Measurements from ENCODE around the gene ZNF248.

Gene ZNF248

GRCh38 chr10:37765216-37765615 is 92.2 kb downstream of the ZNF248 start:
- ATAC-seq = no peak
- TF ChIP-seq ESRRG (CRISPR knock-in tag; IDR thresholded peaks at IDR 0.05) (no peak), ZFP3 (CRISPR knock-in tag; IDR thresholded peaks at IDR 0.05) (no peak), PATZ1 (CRISPR knock-in tag; IDR thresholded peaks at IDR 0.05; ENCODE audit: borderline replicate concordance) (no peak), POU6F1 (CRISPR knock-in tag; IDR thresholded peaks at IDR 0.05; ENCODE audit: borderline replicate concordance, low read depth) (no peak), ISL1 (CRISPR knock-in tag; IDR thresholded peaks at IDR 0.05) (no peak), CREB5 (CRISPR knock-in tag; IDR thresholded peaks at IDR 0.05; ENCODE audit: low read depth) (no peak), CSRNP3 (CRISPR knock-in tag; IDR thresholded peaks at IDR 0.05) (no peak), RARB (CRISPR knock-in tag; IDR thresholded peaks at IDR 0.05) (no peak), TOX (CRISPR knock-in tag; IDR thresholded peaks at IDR 0.05; ENCODE audit: borderline replicate concordance) (no peak), SNAI2 (CRISPR knock-in tag; IDR thresholded peaks at IDR 0.05) (no peak), ZNF565 (CRISPR knock-in tag; conservative IDR thresholded peaks at IDR 0.05; ENCODE audit: low read depth) (no peak), ZC3H10 (CRISPR knock-in tag; IDR thresholded peaks at IDR 0.05) (no peak), ZNF8 (CRISPR knock-in tag; IDR thresholded peaks at IDR 0.05) (no peak), ARNTL (CRISPR knock-in tag; IDR thresholded peaks at IDR 0.05; ENCODE audit: borderline replicate concordance, low read depth) (no peak), BACH2 (CRISPR knock-in tag; IDR thresholded peaks at IDR 0.05; ENCODE audit: borderline replicate concordance) (no peak), GLIS3 (CRISPR knock-in tag; IDR thresholded peaks at IDR 0.05) (no peak), PPARA (CRISPR knock-in tag; IDR thresholded peaks at IDR 0.05; ENCODE audit: borderline replicate concordance) (no peak), TSHZ2 (CRISPR knock-in tag; IDR thresholded peaks at IDR 0.05) (no peak), CSDC2 (CRISPR knock-in tag; IDR thresholded peaks at IDR 0.05) (no peak)

- TF ChIP-seq PATZ1 (CRISPR knock-in tag; IDR thresholded peaks at IDR 0.05; ENCODE audit: borderline replicate concordance) (no peak), ISL1 (CRISPR knock-in tag; IDR thresholded peaks at IDR 0.05) (no peak), SNAI2 (CRISPR knock-in tag; IDR thresholded peaks at IDR 0.05) (no peak)
- no peak for ATAC-seq
Observed at GRCh38 chr10:37763132-37763531, 94.3 kb downstream of the ZNF248 start.

GRCh38 chr10:37762287-37762686 is 95.1 kb downstream of the ZNF248 start:
- TF ChIP-seq POU6F1 (CRISPR knock-in tag; IDR thresholded peaks at IDR 0.05; ENCODE audit: borderline replicate concordance, low read depth) (no peak), TCF4 (CRISPR knock-in tag; IDR thresholded peaks at IDR 0.05; ENCODE audit: borderline replicate concordance) (no peak), ZNF565 (CRISPR knock-in tag; conservative IDR thresholded peaks at IDR 0.05; ENCODE audit: low read depth) (no peak), ZNF8 (CRISPR knock-in tag; IDR thresholded peaks at IDR 0.05) (no peak), SNAI2 (CRISPR knock-in tag; IDR thresholded peaks at IDR 0.05) (no peak), BACH2 (CRISPR knock-in tag; IDR thresholded peaks at IDR 0.05; ENCODE audit: borderline replicate concordance) (no peak), ARNTL (CRISPR knock-in tag; IDR thresholded peaks at IDR 0.05; ENCODE audit: borderline replicate concordance, low read depth) (no peak), GLIS3 (CRISPR knock-in tag; IDR thresholded peaks at IDR 0.05) (no peak)
- ATAC-seq = no peak
